Stimulated activated CD8-positive, alpha-beta memory T cell treated with anti-CD3 and anti-CD28 coated beads, Interleukin-15, amount 100 ng/mL, for 48 hours (primary cell): ENCODE measurements around the gene DGKG.

Experiments used
- DNase-seq, 2 donors: peaks; one replicate each; pipeline ENCODE4 v3.0.0-alpha.2; 2020; ENCODE audit warnings: low read depth in 2 of 2

Gene DGKG

DNA sequence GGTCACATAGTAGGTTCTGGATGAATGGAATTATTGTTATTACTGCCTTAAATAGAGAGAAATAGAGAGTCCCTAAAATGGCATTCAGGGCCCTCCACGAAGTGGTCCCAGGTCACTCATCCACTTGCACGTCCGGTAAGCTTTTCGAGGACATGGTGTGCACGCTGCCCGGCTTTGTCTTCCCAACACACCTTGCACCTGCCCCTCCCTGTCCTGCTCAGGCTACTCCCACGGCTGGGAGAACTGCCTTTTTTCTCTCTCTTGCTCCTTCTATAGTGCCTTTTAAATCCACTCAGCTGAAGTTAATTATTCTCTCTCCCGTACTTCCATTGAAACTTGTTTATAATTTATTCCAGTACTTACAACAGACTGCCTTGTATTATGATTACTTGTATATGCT, 5.6 kb upstream of the DGKG start:
- DNase-seq, result no peak

DNA sequence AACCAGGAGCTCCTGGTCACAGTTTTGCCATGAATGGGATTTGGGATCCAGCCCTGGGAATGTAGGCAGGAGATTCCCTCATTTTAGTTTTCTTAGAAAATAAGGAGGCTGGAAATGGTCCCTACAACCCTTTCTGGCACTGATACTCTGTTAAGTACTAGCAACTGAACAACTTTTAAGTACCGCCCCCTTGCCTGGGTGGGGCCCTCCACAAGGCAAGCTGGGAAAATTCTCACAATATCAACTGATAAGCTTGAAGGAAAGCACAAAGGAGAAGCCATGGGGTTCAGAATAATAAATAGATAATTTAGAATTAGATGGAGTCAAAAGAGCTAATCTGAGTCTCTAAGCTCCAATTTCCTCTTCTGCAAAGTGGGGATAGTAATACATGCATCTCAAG, 4.2 kb upstream of the DGKG start:
- DNase-seq, result no peak

DNA sequence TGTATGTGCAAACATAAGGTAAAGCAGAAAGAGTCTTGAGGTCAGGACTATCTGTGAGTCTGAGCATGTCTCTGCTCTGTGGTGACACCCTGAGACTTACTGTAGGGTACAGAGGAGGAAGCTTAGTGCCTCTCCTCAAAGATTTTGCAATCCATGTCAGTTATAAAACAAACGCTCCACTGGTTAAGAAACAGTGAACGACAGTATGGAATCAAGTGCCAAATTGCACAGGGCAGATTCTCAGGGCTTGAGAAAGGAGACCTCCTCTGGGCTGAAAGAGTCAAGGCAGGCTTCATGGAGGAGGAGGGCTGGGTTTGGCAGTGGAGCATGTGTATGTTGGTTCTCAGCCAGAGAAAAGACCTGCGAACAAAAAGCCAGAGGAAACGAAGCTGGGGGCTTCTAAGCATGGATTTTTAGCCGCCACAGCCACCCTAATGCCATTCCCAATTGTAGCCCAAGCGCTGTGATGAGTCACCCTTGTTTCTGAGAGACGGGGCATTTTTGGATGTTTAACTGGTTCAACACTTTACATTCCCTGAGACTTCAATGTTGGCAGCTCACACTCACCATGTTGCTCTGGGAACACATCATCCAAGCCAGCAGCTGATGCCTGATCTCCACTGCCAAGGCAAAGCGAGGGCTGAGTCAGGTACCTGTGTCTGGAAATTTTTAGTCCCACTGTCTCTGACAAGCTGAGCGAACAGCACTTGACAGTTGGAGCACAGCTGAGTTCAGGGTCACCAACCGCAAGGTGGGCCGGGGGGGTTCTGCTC, 3.4 kb upstream of the DGKG start:
- no peak for DNase-seq

DNA sequence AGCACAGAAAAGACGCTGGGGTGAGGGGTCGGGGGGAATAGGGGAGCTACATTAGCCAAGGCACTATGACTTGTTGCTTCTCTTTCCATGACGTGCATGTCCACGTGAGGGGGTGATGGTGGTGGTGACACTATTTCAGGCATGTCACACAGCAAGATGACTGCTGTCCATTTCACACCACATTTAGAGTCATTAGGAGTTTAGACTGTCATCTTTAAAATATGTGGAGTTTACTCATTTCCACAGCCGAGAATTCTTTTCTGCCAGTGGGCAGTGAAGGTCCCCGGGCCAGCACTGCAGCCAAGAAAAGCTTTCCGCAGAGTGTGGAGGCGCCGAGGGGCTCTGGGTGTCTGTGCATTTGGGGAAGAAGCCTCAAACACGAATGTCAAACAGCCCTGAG, 954 bp upstream of the DGKG start:
- DNase-seq, result no peak

DNA sequence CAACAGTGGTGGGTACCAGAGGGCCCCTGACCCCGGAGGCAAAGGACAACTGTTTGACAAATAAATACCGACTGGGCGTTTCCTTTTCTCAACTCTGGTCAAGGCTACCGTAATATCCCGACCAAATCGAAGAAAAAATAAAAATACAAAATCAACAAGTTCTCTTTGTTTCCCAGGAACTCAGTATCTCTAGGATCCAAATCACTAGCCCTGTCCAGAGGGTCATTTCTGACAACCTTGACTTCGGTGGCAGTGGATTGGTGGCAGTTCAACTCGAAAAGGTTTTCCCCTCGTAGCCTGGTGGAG, 456 bp upstream of the DGKG start:
- no peak for DNase-seq

DNA sequence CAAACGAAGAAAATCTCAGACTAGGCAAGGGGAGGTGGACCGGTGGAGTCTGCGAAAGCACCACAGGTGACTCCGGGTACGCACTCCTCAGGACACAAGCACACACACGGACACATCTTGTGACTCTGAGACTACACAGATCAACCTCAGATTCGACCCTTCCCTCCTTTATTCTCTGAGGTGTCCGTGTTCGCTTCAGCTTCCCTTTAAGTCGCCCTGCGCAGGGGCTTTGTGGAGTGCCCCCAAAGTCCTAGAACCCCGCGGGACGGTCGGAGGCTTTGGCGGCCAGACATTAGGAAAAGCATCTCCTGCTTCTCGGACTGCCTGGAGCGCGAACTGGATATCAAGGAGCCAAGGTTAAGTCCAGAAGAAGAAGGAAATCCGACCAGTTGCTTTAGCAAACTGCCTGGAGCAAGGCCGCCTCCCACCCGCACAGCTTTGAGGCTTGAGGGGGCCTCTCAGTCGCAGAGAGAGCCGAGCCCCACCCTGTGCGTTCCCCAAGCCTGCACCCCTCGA, 730 bp downstream of the DGKG start:
- DNase-seq, result no peak

DNA sequence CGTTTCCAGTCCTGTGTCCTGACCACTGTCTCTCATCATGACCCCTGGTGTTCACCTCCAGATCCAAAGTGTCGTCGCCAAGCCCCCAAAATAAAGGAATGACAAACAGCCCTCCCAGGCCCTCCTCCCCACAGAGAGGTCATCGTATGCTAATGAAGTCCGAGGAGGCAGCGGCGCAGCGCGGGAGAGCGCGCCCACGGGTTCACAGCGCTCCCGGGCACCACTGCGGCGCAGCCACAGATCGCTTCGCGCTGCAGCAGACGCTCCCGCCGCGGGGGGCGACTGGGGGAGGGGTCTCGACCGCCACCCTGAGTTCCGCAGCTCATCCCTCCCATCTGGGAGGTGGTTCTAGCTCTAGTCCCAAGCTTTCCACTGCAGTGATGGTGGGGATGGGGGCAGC, 1.3 kb downstream of the DGKG start:
- no peak for DNase-seq

DNA sequence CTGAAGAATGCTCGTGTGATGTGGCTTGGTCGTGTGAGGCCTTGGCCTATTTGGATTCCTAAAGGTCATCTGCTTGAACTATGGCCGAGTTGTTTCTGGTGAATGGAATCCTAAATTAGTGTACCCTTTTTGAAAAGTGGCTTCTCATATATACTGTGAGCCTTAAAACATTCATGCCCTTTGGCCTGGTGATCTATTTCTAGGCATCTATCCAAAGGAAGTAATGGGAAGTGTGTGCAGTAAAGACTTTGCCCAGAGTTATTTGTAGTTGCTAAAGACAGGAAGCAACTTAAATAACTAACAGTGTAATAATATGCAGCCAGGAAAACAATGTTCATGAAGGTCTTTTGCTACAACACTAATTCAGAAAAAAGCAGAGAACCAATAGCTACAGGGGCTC, 3.0 kb downstream of the DGKG start:
- no peak for DNase-seq

DNA sequence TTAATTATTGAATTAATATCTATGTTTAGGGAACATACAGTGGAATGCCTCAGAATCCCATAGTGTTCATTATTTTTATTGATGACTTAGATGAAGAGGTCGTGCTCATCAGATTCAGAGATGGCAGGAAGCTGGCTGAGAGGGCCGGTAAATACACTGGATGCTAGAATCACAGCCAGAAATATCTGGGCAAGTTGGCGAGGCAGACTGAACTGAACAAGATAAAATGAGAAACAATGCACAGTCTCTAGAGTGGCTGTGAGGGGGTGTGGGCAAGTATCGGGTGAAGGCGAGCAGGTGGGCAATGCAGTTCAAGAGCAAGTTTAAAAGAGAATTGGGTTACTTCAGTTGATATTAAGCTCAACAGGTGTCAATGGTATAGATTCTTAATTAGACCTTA, 5.9 kb downstream of the DGKG start:
- no peak for DNase-seq

DNA sequence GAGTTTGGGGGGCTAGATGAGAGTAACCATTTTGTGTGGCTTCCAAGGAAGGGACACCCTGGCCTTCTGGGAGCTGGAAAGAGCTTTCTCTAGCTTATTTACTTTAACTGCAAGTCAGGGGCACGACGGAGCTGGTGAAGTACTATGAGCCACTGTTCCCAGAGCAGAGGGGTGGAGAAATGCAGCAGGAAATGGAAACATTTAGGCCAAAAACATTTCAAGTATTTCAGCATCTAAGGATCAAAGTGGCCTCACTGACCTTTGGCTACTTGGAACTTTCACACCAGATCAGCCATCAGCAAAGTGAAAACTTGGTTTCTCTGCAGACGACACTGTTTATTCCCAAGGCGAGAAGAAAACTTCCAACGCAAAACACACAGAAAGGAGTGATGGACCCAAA, 7.9 kb downstream of the DGKG start:
- DNase-seq, result no peak

DNA sequence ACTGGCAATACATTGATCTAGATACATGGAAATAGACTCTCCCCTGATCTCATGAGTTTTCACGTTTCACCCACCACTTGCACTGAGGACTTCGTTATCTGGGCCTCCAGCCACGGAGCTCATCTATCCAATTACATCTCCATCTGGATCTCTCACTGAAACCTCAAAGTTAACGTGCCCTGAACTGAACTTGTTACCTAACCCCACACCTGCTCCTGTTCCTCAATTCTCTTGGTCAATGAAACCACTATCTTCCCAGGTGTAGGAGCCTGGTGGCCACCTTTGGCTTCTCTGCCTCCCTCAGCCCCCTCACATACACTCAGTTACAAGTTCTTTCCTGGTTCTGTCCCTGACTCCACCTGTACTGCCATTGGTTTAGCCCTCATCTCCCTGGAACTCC, 9.7 kb downstream of the DGKG start:
- no peak for DNase-seq

DNA sequence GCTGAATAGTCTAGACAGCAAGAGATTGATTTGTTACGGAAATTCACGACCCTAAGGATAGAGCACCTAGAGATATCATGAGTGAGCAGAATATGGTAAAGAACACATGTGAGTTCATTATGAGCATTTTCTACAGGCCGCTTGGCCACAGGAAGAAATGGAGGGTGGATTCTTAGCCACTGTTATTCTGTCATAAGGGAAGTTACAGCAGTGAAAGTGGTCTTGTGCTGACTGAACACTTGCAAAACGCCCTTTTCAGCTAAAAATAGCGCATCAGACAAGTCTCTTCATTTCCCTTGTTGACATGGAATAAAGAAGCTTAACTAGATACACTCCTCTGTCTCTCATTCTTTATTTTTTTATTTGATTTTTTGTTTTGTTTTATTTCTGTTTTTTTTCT, 19.8 kb downstream of the DGKG start:
- no peak for DNase-seq

DNA sequence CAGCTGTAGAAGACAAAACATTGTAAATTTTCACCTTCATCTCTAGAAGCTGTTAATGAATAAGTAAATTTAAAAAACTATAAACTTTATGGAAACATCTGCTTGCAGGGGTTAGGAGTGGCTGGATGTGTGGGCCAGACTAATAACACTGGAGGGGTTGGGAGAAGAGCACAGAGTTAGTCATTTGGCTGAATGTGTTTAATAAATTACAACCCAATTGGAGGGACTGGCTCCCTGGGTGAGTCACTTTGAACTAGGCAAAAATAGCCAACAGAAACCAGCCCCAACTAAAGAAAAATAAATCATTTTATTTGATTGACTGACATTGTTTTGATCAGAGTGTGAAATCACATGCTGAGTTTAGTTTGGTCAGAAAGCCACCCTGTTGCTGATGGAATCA, 21.8 kb downstream of the DGKG start:
- DNase-seq, result no peak

DNA sequence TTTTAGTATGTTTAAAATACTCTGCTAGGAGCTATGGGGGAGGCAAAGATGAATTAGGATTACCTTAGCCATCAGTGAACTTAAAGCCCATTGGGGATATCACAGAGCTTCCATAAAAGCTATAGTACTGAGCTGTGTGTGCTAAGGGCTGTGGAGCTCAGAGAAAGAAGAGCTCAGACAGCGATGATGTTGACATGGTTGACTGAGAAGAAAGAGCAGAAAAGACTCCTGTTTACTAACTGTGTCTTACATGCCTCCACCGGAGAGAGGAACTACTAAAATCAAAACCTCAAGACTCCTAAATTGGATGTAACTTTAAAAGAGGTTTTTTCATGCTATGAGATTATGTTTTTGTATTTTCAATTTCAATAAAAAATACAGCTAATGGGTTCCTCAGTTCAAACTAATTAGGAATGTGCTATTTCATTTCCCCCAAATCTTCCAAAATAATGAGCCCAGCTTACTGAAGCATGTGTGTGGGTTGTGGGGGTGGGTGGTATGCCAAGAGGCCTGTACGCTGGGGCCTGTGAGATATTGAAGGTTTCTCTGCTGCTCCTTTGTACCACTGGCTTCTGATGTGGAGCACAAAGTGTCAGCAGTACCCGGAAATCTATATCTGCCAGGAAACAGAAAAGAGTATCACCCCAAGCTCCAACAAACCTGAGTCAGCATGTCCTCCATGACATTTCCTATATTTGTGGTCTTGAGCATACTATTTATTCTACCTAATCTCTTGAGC, 22.7 kb downstream of the DGKG start:
- DNase-seq, result no peak

DNA sequence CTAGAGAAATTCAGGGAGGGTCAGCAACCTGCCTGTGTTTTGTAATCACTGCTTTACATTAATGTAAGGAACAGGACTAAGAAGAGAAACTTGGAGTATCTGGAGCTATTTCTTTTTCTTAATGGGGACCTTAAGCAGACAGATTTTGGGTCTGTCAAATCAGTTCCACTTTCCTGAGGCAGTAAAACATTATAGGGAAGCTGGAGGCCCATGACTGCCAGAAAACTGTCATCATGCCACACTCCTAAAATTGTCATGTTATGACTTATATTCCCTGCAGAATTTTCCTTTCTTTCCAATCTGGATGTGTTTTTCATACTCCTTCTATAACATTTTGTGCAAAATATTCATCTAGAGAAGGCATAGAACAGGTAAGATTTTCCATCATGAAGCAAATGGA, 28.8 kb downstream of the DGKG start:
- DNase-seq, result no peak

DNA sequence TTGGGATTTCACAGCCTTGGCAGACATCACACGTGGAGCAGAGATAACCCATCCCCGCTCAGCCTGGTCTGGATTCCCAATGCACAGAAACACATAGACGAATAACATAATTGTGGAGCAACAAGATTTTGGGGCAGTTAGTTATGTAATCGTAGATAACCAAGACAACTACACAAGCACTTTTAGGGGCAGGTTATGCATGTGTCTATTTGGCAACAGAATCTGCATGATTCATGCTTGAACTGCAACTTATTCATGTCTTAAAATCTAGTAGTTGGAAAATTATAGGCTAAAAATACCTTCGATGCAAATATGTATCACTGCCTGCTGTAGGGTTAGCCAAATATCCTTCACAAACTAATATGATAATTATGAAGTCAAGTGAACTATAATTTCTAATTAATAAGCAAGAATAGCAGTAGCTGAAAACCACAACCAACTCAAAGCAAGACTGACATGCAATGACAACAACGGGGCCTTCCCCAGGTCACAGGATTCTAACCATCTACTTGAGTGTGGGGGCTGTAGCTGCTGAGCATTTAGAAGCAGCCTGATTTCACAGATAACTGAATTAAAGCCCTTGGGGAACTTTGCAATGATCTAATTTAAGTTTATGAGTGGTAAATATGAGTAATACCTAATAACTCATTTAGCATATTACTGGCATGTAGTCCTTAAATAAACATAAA, 31.1 kb downstream of the DGKG start:
- no peak for DNase-seq

DNA sequence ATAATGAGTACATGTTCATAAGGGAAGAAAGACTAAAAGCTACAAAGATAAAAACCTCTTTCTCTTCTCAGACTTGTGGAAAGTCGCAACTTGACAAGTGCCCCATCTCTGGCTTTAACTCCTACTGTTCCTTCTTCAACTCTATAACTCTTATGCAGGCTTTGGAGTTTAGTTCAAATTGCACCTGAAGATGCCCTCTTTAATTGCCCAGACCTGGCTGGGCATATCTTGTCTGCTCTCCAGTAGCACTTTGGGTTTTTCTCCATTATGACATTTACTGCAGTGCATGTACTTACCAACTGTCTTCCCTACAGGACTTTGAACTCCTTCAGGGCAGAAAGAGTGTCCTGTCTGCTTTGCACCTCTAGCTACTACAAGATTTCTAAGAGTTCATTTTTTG, 32.4 kb downstream of the DGKG start:
- no peak for DNase-seq

DNA sequence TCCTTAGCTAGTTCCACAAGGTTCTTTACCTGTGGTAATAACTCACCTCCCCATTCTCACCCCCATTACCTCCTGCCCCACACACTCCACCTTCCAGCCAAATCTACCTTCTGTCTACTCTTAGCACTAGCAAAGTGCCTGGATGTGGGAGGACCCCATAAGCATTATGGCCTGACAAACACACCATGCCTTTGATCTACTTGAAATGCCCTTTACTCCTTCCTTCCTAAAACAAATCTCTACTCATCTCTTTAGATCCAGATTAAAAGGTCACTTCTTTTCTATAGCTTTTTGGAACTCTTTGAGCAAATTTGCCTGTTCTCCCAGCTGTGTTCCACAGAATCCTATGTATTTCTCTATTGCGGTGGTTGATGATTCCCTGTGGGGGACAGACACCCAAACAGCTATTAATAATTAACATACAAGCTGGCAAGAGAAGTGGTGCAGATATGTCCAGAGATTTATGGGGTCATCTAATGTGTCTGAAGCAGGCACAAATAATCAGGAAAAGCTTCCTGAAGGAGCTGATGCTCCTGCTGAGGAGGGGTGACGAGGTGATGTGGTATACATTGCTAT, 34.0 kb downstream of the DGKG start:
- no peak for DNase-seq

DNA sequence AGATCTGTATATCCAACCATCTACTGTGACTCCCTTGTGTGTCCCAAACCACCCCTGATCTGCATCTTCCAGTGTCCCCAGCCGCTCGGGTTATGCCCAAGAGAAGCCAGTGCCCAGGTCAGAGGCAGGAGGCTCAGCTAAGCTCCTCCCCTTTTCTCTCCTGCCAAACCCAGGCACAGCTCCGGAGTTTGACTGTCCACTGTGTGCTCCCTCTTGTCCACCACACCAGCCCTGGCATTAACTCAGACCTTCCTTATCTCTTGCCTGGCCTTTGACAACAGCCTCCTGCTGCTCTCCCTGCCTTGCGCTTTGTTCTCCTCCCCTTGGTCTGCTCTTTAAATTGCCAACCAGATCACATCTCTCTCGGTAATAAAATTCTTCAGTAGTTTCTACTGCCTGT, 39.3 kb downstream of the DGKG start:
- no peak for DNase-seq

DNA sequence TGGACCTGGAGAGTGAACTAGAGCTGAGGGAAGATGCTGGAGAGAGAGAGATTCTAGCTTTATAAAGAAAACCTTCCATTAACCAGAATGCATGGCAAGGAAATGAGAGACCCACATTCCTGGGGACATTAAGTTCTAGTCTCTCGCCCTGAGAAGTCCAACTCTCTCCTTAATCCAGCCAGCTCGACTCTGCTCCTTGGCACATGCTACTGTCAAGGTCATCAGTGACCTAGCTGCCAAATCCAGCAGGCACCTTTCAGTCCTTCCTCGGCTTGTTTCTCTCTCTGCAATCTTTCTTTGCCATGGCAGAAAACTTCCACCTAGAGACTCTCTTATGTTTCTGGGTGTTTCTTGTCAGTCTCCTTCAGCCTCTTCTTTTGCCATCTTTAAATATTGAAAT, 40.3 kb downstream of the DGKG start:
- no peak for DNase-seq

DNA sequence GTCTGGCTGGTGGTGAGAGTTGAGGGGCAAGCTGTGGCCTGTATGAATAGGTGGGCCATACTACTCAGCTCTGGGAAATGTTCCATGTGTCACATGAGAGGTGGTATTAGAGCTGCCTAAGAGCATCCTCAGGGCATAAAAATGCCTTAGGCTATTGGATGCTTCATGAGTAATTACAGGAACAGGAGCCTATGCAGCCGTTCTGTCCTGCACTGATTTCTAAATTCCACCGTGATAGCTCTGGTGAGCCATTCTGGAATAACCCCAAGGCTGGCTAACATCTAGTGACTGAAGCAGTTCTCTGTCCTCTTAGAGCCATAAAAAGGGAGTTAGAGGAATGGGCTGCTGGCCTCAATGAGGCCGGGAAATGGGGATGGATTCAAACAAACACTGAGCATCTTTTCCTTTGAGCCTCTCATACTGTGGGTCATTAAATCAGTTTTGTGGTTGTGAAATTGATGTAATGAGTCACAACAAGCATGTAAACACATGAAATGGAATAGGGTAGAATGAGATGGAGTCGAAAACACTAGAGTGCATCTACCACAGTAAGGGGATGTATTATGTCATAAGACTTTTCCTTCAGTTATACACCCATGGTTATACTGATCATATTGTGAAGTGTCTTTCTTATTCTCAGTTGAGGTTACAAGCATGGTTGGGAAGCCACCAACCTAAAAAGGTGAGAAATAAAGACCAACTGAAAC, 41.0 kb downstream of the DGKG start:
- DNase-seq, result no peak

DNA sequence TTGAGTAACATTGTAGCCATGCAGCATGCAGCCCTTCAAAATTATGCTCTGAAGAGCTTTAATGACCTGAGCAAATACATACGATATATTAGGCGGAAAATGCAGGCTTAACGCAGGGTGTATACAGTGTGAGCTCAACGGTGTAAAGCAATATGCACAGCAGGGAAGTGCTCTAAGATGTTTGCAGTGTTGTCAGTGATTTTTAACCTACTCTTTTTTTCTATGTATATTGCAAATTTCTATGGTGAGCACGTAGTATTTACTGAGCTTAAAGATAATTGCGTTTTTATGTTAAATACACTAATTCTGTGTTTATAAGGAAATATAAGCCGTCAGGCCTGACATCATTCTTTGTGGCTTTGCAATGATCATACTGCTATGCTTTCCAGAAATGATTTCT, 42.1 kb downstream of the DGKG start:
- no peak for DNase-seq
